Measurements from ENCODE around the gene PTGR2. TPM values are rescaled to one million over a fixed set of nuclear protein-coding genes. Genes with fewer than 3 reads are reported as not detected.
"Not testable (repeated sequence)": the region's sequence is repeated elsewhere in the genome, so short reads cannot be mapped to it uniquely, and the experiment has no call there.

Gene PTGR2
- total RNA-seq, 1 donor from 2014 or later = 9.6 TPM

DNA sequence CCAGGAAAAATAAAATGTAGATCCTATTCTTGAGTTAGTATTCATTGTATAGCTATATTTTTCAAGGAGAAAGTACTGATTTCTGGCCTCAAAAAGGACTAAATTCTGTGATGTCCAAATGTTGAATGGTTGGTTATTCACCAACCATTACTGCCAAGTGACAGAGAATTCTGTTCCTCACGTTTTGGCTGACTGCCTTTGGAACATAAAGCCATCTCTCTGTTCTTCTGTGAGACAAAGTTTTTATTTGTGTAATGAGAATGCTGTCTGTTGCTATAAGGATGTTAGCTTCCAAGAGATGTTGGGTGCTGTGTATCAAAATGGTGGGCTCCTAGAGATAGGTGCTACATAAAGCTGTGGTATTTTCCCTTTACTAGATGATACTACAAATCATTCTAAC, 44.3 kb downstream of the PTGR2 start:
- TF ChIP-seq, protein P1, sequence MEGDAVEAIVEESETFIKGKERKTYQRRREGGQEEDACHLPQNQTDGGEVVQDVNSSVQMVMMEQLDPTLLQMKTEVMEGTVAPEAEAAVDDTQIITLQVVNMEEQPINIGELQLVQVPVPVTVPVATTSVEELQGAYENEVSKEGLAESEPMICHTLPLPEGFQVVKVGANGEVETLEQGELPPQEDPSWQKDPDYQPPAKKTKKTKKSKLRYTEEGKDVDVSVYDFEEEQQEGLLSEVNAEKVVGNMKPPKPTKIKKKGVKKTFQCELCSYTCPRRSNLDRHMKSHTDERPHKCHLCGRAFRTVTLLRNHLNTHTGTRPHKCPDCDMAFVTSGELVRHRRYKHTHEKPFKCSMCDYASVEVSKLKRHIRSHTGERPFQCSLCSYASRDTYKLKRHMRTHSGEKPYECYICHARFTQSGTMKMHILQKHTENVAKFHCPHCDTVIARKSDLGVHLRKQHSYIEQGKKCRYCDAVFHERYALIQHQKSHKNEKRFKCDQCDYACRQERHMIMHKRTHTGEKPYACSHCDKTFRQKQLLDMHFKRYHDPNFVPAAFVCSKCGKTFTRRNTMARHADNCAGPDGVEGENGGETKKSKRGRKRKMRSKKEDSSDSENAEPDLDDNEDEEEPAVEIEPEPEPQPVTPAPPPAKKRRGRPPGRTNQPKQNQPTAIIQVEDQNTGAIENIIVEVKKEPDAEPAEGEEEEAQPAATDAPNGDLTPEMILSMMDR (conservative IDR thresholded peaks at IDR 0.05) = no peak
- Mint-ChIP-seq H3K27me3 (no peaks in the 10 kb centered on the region), H3K4me1 (ENCODE audit: unreplicated experiment) (no peaks in the 10 kb centered on the region), H3K4me3 (no peak overlapping the region), H3K27ac (no peak overlapping the region), H3K36me3 (peaks cover 27% of the 10 kb centered on the region), H3K9me3 (no peaks in the 10 kb centered on the region)
- no peak for DNase-seq (ENCODE audit: extremely low spot score, unreplicated experiment)

DNA sequence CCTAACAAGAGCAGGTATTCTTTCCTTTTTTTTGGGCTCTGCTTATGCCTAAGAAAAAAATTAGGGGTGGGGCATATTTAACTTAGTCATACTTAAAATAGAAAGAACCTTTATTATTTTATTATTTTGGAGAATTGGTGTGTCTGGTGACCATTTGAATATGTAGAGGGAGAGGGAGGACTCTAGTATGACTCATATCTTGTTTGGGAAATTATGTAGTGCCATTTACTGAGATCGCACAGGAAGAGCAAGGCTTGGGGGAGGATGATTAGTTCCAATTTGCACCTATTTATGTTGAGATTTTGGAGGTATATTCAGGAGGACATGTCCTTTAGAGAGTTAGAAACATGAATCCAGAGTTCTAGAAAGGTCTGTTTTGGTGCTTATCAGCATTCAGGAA, 44.9 kb downstream of the PTGR2 start:
- Mint-ChIP-seq H3K36me3 (peaks cover 27% of the 10 kb centered on the region), H3K4me1 (ENCODE audit: unreplicated experiment) (no peaks in the 10 kb centered on the region), H3K27me3 (no peaks in the 10 kb centered on the region), H3K4me3 (no peak overlapping the region), H3K9me3 (no peaks in the 10 kb centered on the region), H3K27ac (no peak overlapping the region)
- no peak for DNase-seq (ENCODE audit: extremely low spot score, unreplicated experiment)
- TF ChIP-seq, protein P1 (conservative IDR thresholded peaks at IDR 0.05) = no peak

GRCh38 chr14:73903028-73903427, 51.4 kb downstream of the PTGR2 start:
- no peaks in the 10 kb centered on the region for H3K4me1 Mint-ChIP-seq (ENCODE audit: unreplicated experiment)
- H3K9me3 Mint-ChIP-seq = no peaks in the 10 kb centered on the region
- H3K36me3 Mint-ChIP-seq = peaks cover 17% of the 10 kb centered on the region
- no peak overlapping the region for H3K27ac Mint-ChIP-seq
- no peak overlapping the region for H3K4me3 Mint-ChIP-seq
- TF ChIP-seq, protein P1 (conservative IDR thresholded peaks at IDR 0.05) = no peak
- no peaks in the 10 kb centered on the region for H3K27me3 Mint-ChIP-seq
- DNase-seq (ENCODE audit: extremely low spot score, unreplicated experiment) = no peak

DNA sequence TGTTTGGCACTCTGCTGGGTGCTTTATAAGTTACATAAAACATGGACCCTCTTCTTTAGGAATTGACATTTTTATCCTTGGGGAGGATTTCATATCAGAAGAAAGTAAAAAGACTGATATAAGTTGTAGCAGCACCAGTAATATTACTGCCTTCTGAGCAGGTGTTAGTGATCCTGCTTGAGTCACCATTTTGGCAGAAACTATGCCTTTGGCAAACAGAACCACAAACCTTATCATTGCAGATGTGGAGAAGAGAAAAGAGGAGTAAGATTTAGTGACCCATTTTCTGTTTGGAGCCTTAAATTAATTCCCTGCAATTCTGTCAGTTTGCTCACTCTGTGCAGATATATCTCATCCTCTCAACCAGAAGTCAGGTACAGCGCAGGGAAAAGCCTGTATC, 58.0 kb downstream of the PTGR2 start:
- Mint-ChIP-seq H3K36me3 (peaks cover 50% of the 10 kb centered on the region), H3K27ac (no peak overlapping the region), H3K27me3 (no peaks in the 10 kb centered on the region), H3K9me3 (no peaks in the 10 kb centered on the region), H3K4me3 (no peak overlapping the region), H3K4me1 (ENCODE audit: unreplicated experiment) (no peaks in the 10 kb centered on the region)
- no peak for DNase-seq (ENCODE audit: extremely low spot score, unreplicated experiment)
- TF ChIP-seq, protein P1 (conservative IDR thresholded peaks at IDR 0.05) = no peak

GRCh38 chr14:73913256-73913655, 61.6 kb downstream of the PTGR2 start:
- no peaks in the 10 kb centered on the region for H3K4me1 Mint-ChIP-seq (ENCODE audit: unreplicated experiment)
- TF ChIP-seq, protein P1 (conservative IDR thresholded peaks at IDR 0.05) = no peak
- no peaks in the 10 kb centered on the region for H3K9me3 Mint-ChIP-seq
- peaks cover 48% of the 10 kb centered on the region for H3K36me3 Mint-ChIP-seq
- no peak overlapping the region for H3K4me3 Mint-ChIP-seq
- H3K27me3 Mint-ChIP-seq = no peaks in the 10 kb centered on the region
- no peak for DNase-seq (ENCODE audit: extremely low spot score, unreplicated experiment)
- H3K27ac Mint-ChIP-seq = no peak overlapping the region

- no peak overlapping the region for H3K27ac Mint-ChIP-seq
- no peak for DNase-seq (ENCODE audit: extremely low spot score, unreplicated experiment)
- no peaks in the 10 kb centered on the region for H3K27me3 Mint-ChIP-seq
- TF ChIP-seq, protein P1 (conservative IDR thresholded peaks at IDR 0.05) = no peak
- H3K9me3 Mint-ChIP-seq = no peaks in the 10 kb centered on the region
- no peaks in the 10 kb centered on the region for H3K4me1 Mint-ChIP-seq (ENCODE audit: unreplicated experiment)
- H3K4me3 Mint-ChIP-seq = no peak overlapping the region
- H3K36me3 Mint-ChIP-seq = peaks cover 34% of the 10 kb centered on the region
Measured at GRCh38 chr14:73916324-73916723, 64.7 kb downstream of the PTGR2 start.

- not testable (repeated sequence) for DNase-seq (ENCODE audit: extremely low spot score, unreplicated experiment); H3K4me1 Mint-ChIP-seq (ENCODE audit: unreplicated experiment); H3K27ac Mint-ChIP-seq; H3K27me3 Mint-ChIP-seq; H3K9me3 Mint-ChIP-seq; H3K4me3 Mint-ChIP-seq
- peaks cover 21% of the 10 kb centered on the region for H3K36me3 Mint-ChIP-seq
Measured at GRCh38 chr14:73919457-73919856, 67.8 kb downstream of the PTGR2 start.

Measured in type B pancreatic cell (in vitro differentiated cells).